Endothelial cell of umbilical vein (primary cell): ENCODE data around the gene SLMAP. TPM values are rescaled to one million over a fixed set of nuclear protein-coding genes. Genes with fewer than 3 reads are reported as not detected.

ENCODE experiments used
- BruUV-seq: library from RNA; stranded (reverse); fragments of 400-500 nt; replicated peaks from 2 replicates; lab custom pipeline; 2021; lab: Mats Ljungman, UMichigan
- CTCF ChIA-PET: fragments of 300-600, 350-600 bp; sonication (Branson Sonifier 250); formaldehyde crosslinking; loops from one replicate; lab custom pipeline; 2021; ENCODE audit warnings: antibody characterized with exemption, inconsistent platforms; lab: Charles Lee
- POLR2A ChIA-PET: fragments of 300-600, 350-600 bp; sonication (Branson Sonifier 250); formaldehyde crosslinking; loops from one replicate; lab custom pipeline; 2021; ENCODE audit warnings: antibody characterized with exemption, inconsistent platforms; lab: Charles Lee
- DNase-seq: peaks from one replicate; pipeline ENCODE4 v3.0.0-alpha.2; 2011; ENCODE audit warnings: low read depth, low spot score
- FAIRE-seq: peaks from 2 replicates; lab custom pipeline; 2011; peaks lifted over from hg19 to GRCh38; lab: Jason Lieb, UNC
- H2AFZ ChIP-seq: 2 replicates; pipeline ENCODE4 v1.6.0; 2012; ENCODE audit warnings: low read depth, low read length, control low read depth, inconsistent platforms
- H3K27ac ChIP-seq: 2 replicates; pipeline ENCODE4 v1.5.1; 2011; ENCODE audit warnings: low read depth, mild to moderate bottlenecking, control low read depth, low read length, moderate library complexity; ENCODE audit not compliant: insufficient read depth
- H3K27me3 ChIP-seq, 2 experiments: 2 replicates each; pipeline versions ENCODE4 v1.6.0 to v1.6.1; 2011; ENCODE audit warnings: low read length in 2 of 2, mixed read lengths in 1 of 2; ENCODE audit not compliant: control insufficient read depth in 2 of 2, insufficient read depth in 2 of 2
- H3K36me3 ChIP-seq, 2 experiments: 2 replicates in 1 of 2; 3 replicates in 1 of 2; pipeline ENCODE4 v1.5.1; 2011; ENCODE audit warnings: low read length in 2 of 2, mild to moderate bottlenecking in 1 of 2, moderate library complexity in 1 of 2; ENCODE audit not compliant: control insufficient read depth in 2 of 2, insufficient read depth in 2 of 2; ENCODE audit errors: extremely low read depth in 1 of 2
- H3K4me1 ChIP-seq: 3 replicates; pipeline ENCODE4 v1.5.1; 2011; ENCODE audit warnings: mild to moderate bottlenecking, low read length; ENCODE audit not compliant: control insufficient read depth, insufficient read depth; ENCODE audit errors: extremely low read depth
- H3K4me2 ChIP-seq: 2 replicates; pipeline ENCODE4 v1.6.1; 2011; ENCODE audit warnings: low read length, control low read depth, mixed read lengths; ENCODE audit not compliant: insufficient read depth
- H3K4me3 ChIP-seq, 3 experiments: fragments of 200-600 bp in 1 of 3; sonication (generic), shearing (Covaris generic) in 1 of 3; replicated peaks in 1 of 3; 2 replicates each; pipeline ENCODE4 v1.5.1; 2011 to 2016; ENCODE audit warnings: control low read depth in 3 of 3, low read length in 3 of 3, mild to moderate bottlenecking in 2 of 3, inconsistent platforms in 1 of 3, low read depth in 1 of 3, moderate library complexity in 1 of 3; ENCODE audit not compliant: insufficient read depth in 1 of 3
- H3K79me2 ChIP-seq: 2 replicates; pipeline ENCODE4 v1.6.0; 2012; ENCODE audit warnings: low read length, inconsistent platforms; ENCODE audit not compliant: control insufficient read depth, insufficient read depth
- H3K9ac ChIP-seq: replicated peaks from 2 replicates; pipeline ENCODE3; 2011; ENCODE audit warnings: low read length, control low read depth; ENCODE audit not compliant: insufficient read depth; ENCODE audit errors: extremely low read depth
- H3K9me1 ChIP-seq: replicated peaks from 3 replicates; pipeline ENCODE4 v1.6.0; 2011; ENCODE audit warnings: mild to moderate bottlenecking, low read length; ENCODE audit not compliant: control insufficient read depth, insufficient read depth; ENCODE audit errors: extremely low read depth
- H3K9me3 ChIP-seq: replicated peaks from 2 replicates; pipeline ENCODE4 v1.5.1; 2012; ENCODE audit warnings: low read length, inconsistent platforms; ENCODE audit not compliant: control insufficient read depth, insufficient read depth
- H4K20me1 ChIP-seq: replicated peaks from 2 replicates; pipeline ENCODE3; 2011; ENCODE audit warnings: mild to moderate bottlenecking, low read length; ENCODE audit not compliant: control insufficient read depth, insufficient read depth; ENCODE audit errors: extremely low read depth
- EZH2 ChIP-seq: IDR thresholded peaks from 2 replicates; pipeline ENCODE4 v1.6.1; 2012; ENCODE audit warnings: borderline replicate concordance, low read depth, mild to moderate bottlenecking, moderate library complexity, low read length, inconsistent platforms; ENCODE audit not compliant: severe bottlenecking
- FOS ChIP-seq: IDR thresholded peaks from 2 replicates; pipeline ENCODE4 v1.6.1; 2011; ENCODE audit warnings: mild to moderate bottlenecking, low read length, moderate library complexity, borderline replicate concordance; ENCODE audit not compliant: insufficient read depth
- GATA2 ChIP-seq: IDR thresholded peaks from 2 replicates; pipeline ENCODE4 v1.7.0; 2011; ENCODE audit warnings: low read depth, mild to moderate bottlenecking, moderate library complexity, mixed read lengths, low read length; ENCODE audit not compliant: insufficient read length, insufficient read depth
- JUN ChIP-seq: IDR thresholded peaks from 2 replicates; pipeline ENCODE4 v1.6.1; 2011; ENCODE audit warnings: borderline replicate concordance, low read depth; ENCODE audit not compliant: insufficient read length, insufficient read depth
- MYC ChIP-seq: IDR thresholded peaks from one replicate; pipeline ENCODE4 v1.6.1; 2011; ENCODE audit warnings: mild to moderate bottlenecking, low read depth, low read length
- POLR2A ChIP-seq: IDR thresholded peaks from 2 replicates; pipeline ENCODE4 v1.6.1; 2012; ENCODE audit warnings: low read depth, mild to moderate bottlenecking, control low read depth, low read length
- POLR2AphosphoS5 ChIP-seq: IDR thresholded peaks from 2 replicates; pipeline ENCODE4 v1.6.1; 2012; ENCODE audit warnings: low read depth, mild to moderate bottlenecking, control low read depth, low read length, moderate library complexity; ENCODE audit not compliant: insufficient read depth
- dilution Hi-C: fragments of 300-500 bp; cut with MboI; formaldehyde crosslinking; loops from one replicate; pipeline ENCODE4 v1.15.0; 2019; ENCODE audit warnings: low sequenced_read_pairs; ENCODE audit not compliant: extremely low pct_ligation_motif_present
- intact Hi-C: fragments of 100-400 bp; cut with micrococcal nuclease; formaldehyde crosslinking; loops from one replicate; pipeline ENCODE4 v1.10.0; 2022
- polyA plus RNA-seq, 4 experiments: library from polyadenylated mRNA; depleted of rRNA in 3 of 4; stranded (reverse) in 3 of 4; unstranded in 1 of 4; fragments of >200 nt; gene quantifications; 2 replicates each; pipeline versions ENCODE4 v1.2.1 to v1.2.3, GENCODE V29; 2011 to 2012; ENCODE audit warnings: missing spikeins in 1 of 4
- total RNA-seq: library from RNA; stranded (reverse); gene quantifications from 2 replicates; pipeline ENCODE4 v1.2.3, GENCODE V29; 2021
- TF ChIP-seq, protein P1 (sequence below), 2 donors: IDR thresholded peaks; 1 replicate in 1 of 2; 2 replicates in 1 of 2; pipeline ENCODE4 v1.5.1; 2011; ENCODE audit warnings: low read length in 2 of 2, mild to moderate bottlenecking in 2 of 2, moderate library complexity in 2 of 2, control low read depth in 1 of 2, inconsistent platforms in 1 of 2, low read depth in 1 of 2; ENCODE audit not compliant: insufficient read depth in 1 of 2; ENCODE audit errors: extremely low read depth in 1 of 2
- TF ChIP-seq, protein P2 (sequence below): IDR thresholded peaks from 2 replicates; pipeline ENCODE4 v1.6.1; 2011; ENCODE audit not compliant: insufficient read depth, insufficient read length

SLMAP gene
- total and polyA plus RNA-seq, 2 donors (not counting 3 experiments of a cell fraction or from before 2014, with no cell fraction given): 9.8 to 54.7 TPM

DNA sequence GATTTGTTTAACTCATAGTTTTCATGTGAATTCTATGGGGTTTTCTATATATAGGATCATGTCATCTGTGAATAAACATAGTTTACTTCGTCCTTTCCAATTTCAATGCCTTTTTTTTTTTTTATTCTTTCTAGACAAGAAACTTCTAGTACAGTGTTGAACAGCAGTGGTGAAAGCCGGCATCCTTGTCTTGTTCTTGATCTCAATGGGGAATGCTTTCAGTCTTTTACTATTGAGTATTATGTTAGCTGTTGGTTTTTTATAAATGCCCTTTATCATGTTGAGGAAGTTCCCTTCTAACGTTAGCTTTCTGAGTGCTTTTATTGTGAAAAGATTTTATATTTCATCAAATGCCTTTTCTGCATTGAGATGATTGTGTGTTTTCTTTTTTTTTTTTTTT, 69.0 kb downstream of the SLMAP start:
- Histone ChIP-seq H3K79me2 (peaks cover 33% of the 10 kb centered on the region), H3K36me3 (no peaks in the 10 kb centered on the region), H3K4me1 (no peaks in the 10 kb centered on the region), H3K4me3 (no peak overlapping the region), H3K9me1 (no peaks in the 10 kb centered on the region), H3K27me3 (no peaks in the 10 kb centered on the region), H3K9me3 (no peaks in the 10 kb centered on the region), H3K27ac (no peak overlapping the region), H3K4me2 (no peak overlapping the region), H2AFZ (no peak overlapping the region), H3K9ac (no peak overlapping the region), H4K20me1 (peaks cover 4% of the 10 kb centered on the region)
- POLR2A ChIA-PET: no interaction called here
- TF ChIP-seq MYC (no peak), EZH2 (no peak), POLR2AphosphoS5 (no peak), GATA2 (no peak), JUN (no peak), FOS (no peak), POLR2A (no peak)
- TF ChIP-seq, protein P1, sequence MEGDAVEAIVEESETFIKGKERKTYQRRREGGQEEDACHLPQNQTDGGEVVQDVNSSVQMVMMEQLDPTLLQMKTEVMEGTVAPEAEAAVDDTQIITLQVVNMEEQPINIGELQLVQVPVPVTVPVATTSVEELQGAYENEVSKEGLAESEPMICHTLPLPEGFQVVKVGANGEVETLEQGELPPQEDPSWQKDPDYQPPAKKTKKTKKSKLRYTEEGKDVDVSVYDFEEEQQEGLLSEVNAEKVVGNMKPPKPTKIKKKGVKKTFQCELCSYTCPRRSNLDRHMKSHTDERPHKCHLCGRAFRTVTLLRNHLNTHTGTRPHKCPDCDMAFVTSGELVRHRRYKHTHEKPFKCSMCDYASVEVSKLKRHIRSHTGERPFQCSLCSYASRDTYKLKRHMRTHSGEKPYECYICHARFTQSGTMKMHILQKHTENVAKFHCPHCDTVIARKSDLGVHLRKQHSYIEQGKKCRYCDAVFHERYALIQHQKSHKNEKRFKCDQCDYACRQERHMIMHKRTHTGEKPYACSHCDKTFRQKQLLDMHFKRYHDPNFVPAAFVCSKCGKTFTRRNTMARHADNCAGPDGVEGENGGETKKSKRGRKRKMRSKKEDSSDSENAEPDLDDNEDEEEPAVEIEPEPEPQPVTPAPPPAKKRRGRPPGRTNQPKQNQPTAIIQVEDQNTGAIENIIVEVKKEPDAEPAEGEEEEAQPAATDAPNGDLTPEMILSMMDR (IDR thresholded peaks at IDR 0.05; ENCODE audit: extremely low read depth in 1 of 2, insufficient read depth in 1 of 2, low read depth in 1 of 2, low read length in 2 of 2): no peak
- TF ChIP-seq, protein P2, sequence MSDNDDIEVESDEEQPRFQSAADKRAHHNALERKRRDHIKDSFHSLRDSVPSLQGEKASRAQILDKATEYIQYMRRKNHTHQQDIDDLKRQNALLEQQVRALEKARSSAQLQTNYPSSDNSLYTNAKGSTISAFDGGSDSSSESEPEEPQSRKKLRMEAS: no peak
- DNase-seq (no peak), FAIRE-seq (no peak)
- CTCF ChIA-PET: interaction anchor here (0.7 to 2.4 kb wide), 8 partner anchors 9 to 1021 kb away, joined by 3 to 43 read pairs (median 4); partner anchors contain the start of gene SLMAP
- intact Hi-C loops: loop anchor here (10.0 kb wide), 1 partner anchor 190 kb away; no protein-coding TSS in a partner anchor
- BruUV-seq: no TSS peak
- dilution Hi-C loops: no loop called here
